ENCODE results near the gene STPG1. TPM values are rescaled to one million over a fixed set of nuclear protein-coding genes. Genes with fewer than 3 reads are reported as not detected.

The STPG1 gene
- total and polyA plus RNA-seq, 2 donors (not counting 3 experiments of a cell fraction or from before 2014, with no cell fraction given) = 6.3 to 10.2 TPM

- Histone ChIP-seq H3K36me3 (ENCODE audit: control insufficient read depth in 2 of 2, extremely low read depth in 1 of 2, insufficient read depth in 2 of 2, low read length in 2 of 2) (no peaks in the 10 kb centered on the region), H4K20me1 (replicated peaks; ENCODE audit: control insufficient read depth, extremely low read depth, insufficient read depth, low read length) (no peaks in the 10 kb centered on the region), H3K27ac (ENCODE audit: insufficient read depth, low read depth, low read length) (no peak overlapping the region), H3K9me3 (replicated peaks; ENCODE audit: control insufficient read depth, insufficient read depth, low read length) (no peaks in the 10 kb centered on the region), H3K9ac (replicated peaks; ENCODE audit: extremely low read depth, insufficient read depth, low read length) (no peak overlapping the region), H3K9me1 (replicated peaks; ENCODE audit: control insufficient read depth, extremely low read depth, insufficient read depth, low read length) (no peaks in the 10 kb centered on the region), H3K4me1 (ENCODE audit: control insufficient read depth, extremely low read depth, insufficient read depth, low read length) (no peaks in the 10 kb centered on the region), H3K4me3 (replicated peaks in 1 of 3; ENCODE audit: insufficient read depth in 1 of 3, low read depth in 1 of 3, low read length in 3 of 3) (no peak overlapping the region), H3K27me3 (ENCODE audit: control insufficient read depth in 2 of 2, insufficient read depth in 2 of 2, low read length in 2 of 2) (peaks cover 6 to 8% of the 10 kb centered on the region in 2 experiments), H3K4me2 (ENCODE audit: insufficient read depth, low read length) (no peak overlapping the region), H3K79me2 (ENCODE audit: control insufficient read depth, insufficient read depth, low read length) (no peaks in the 10 kb centered on the region), H2AFZ (ENCODE audit: low read depth, low read length) (no peak overlapping the region)
- BruUV-seq (replicated peaks) = no TSS peak
- no peak for DNase-seq (ENCODE audit: low read depth, low spot score)
- intact Hi-C loops (cut with micrococcal nuclease) = no loop called here
- CTCF ChIA-PET = interaction anchor here (2.2 kb wide), 1 partner anchor 14 kb away, joined by 11 read pairs; no protein-coding TSS in a partner anchor
- TF ChIP-seq GATA2 (IDR thresholded peaks at IDR 0.05; ENCODE audit: insufficient read depth, insufficient read length, low read depth, low read length) (no peak), MYC (IDR thresholded peaks at IDR 0.05; ENCODE audit: low read depth, low read length) (no peak), EZH2 (IDR thresholded peaks at IDR 0.05; ENCODE audit: borderline replicate concordance, low read depth, low read length, severe bottlenecking) (no peak), JUN (IDR thresholded peaks at IDR 0.05; ENCODE audit: borderline replicate concordance, insufficient read depth, insufficient read length, low read depth) (no peak), FOS (IDR thresholded peaks at IDR 0.05; ENCODE audit: borderline replicate concordance, insufficient read depth, low read length) (no peak), POLR2A (IDR thresholded peaks at IDR 0.05; ENCODE audit: low read depth, low read length) (no peak), MAX (IDR thresholded peaks at IDR 0.05; ENCODE audit: insufficient read depth, insufficient read length) (no peak), CTCF (IDR thresholded peaks at IDR 0.05; ENCODE audit: extremely low read depth in 1 of 2, insufficient read depth in 1 of 2, low read depth in 1 of 2, low read length in 2 of 2) (no peak), POLR2AphosphoS5 (IDR thresholded peaks at IDR 0.05; ENCODE audit: insufficient read depth, low read depth, low read length) (no peak)
- no peak for FAIRE-seq
- POLR2A ChIA-PET = no interaction called here
- dilution Hi-C loops (cut with MboI; ENCODE audit: extremely low pct_ligation_motif_present, low sequenced_read_pairs) = no loop called here
Measured at GRCh38 chr1:24311741-24312140, 101.8 kb downstream of the STPG1 start.

All from endothelial cell of umbilical vein (primary cell).